HuH-7 (cell line): ENCODE results near the gene PPP1R9B.

ENCODE experiments used
- DNase-seq: peaks from one replicate; pipeline ENCODE4 v3.0.0; 2011; ENCODE audit warnings: low spot score

The PPP1R9B gene, protein sequence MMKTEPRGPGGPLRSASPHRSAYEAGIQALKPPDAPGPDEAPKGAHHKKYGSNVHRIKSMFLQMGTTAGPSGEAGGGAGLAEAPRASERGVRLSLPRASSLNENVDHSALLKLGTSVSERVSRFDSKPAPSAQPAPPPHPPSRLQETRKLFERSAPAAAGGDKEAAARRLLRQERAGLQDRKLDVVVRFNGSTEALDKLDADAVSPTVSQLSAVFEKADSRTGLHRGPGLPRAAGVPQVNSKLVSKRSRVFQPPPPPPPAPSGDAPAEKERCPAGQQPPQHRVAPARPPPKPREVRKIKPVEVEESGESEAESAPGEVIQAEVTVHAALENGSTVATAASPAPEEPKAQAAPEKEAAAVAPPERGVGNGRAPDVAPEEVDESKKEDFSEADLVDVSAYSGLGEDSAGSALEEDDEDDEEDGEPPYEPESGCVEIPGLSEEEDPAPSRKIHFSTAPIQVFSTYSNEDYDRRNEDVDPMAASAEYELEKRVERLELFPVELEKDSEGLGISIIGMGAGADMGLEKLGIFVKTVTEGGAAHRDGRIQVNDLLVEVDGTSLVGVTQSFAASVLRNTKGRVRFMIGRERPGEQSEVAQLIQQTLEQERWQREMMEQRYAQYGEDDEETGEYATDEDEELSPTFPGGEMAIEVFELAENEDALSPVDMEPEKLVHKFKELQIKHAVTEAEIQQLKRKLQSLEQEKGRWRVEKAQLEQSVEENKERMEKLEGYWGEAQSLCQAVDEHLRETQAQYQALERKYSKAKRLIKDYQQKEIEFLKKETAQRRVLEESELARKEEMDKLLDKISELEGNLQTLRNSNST

DNA sequence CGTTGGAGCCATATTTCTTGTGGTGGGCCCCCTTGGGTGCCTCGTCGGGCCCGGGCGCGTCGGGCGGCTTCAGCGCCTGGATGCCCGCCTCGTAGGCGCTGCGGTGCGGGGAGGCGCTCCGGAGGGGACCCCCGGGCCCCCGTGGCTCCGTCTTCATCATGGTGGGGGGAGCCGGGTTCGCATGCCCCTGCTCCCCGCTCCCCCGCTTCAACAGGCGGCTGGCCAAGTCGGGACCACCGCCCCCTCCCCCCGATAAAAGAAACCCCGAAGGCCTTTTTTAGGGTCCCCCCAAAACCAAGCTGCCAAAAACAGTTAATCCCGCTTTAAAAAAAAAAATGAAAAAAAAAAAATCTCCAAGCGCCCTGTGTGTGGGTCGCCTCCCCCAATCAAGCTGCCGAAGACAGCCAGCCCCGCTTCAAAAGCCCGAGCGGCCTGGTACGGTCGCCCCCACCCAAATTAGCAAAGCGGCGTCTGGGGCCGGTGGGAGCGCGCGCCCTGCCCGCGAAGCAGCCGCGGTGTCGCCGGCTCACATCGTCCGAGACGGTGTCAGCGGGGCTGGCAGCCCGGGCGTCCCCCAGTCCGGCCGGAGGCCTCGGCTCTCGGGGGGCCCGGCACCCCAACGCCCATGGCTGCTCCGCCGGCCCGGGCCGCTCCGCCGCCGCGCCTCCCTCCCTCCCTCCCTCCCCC lies at the start of gene PPP1R9B:
Gene PPP1R9B (minus strand): TSS at position 324 of the 687 bp plus-strand sequence. CDS start 164 bp downstream, at position 160.
- no peak for DNase-seq

DNA sequence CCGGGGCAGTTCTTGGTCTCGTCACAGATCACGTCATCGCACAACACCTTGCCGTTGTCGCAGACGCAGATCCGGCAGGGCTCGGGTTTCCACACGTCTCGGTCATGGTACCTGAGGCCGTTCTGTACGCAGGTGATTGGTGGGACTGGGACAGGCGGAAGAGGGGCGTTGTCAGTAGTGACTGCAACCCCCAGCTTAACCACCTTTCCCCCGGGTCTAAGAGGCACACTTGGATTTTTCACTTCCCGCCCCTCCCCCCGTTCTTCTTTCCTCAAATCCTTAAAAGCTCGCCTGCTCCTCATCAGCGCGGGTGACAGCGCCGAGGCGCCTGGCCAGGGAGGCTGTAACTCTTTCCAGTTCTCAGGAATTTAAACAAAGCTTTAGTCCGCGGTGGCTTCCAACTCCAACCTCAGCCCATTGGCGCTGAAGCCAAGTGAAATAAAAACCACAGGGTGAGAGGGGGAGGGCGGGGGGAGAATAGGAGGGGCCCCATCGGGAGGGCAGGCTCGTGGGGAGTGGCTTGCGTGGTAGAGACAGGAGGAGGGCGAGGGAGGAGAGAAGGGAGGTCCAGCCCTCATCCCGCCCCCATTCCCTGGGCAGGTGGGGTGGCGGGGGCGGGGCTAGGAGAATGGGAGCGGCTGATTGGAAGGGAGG lies 49.5 kb upstream of the PPP1R9B start:
- peak; percentile 91 for DNase-seq

DNA sequence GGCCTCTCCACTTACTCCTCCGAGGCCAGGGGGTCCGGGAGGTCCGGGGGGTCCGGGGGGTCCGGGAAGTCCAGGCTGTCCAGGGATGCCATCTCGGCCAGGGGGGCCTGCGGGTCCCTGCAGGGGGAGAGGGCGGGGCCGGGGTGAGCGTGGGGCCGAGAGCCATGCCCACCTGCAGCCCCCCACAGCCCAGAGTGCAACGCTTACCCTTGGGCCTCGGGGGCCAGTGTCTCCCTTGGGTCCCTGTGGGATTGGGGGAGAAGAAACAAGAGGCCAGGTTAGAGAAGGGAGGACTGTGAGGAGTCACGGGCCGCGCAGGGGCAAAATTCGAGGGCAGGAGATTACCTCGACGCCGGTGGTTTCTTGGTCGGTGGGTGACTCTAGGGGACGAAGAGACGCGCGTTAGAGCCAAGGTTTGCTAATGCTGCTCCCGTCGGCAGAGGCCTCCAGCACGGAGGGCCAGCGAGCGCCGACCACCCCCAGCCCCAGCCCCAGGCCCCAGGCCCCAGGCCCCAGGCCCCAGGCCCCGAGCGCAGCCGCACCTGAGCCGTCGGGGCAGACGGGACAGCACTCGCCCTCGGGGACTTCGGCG lies 48.8 kb upstream of the PPP1R9B start:
- DNase-seq: no peak

- peak; percentile 93 for DNase-seq
Measured at GRCh38 chr17:50198026-50198669, 47.7 kb upstream of the PPP1R9B start.

GRCh38 chr17:50196826-50197225 lies 46.3 kb upstream of the PPP1R9B start:
- no peak for DNase-seq

DNA sequence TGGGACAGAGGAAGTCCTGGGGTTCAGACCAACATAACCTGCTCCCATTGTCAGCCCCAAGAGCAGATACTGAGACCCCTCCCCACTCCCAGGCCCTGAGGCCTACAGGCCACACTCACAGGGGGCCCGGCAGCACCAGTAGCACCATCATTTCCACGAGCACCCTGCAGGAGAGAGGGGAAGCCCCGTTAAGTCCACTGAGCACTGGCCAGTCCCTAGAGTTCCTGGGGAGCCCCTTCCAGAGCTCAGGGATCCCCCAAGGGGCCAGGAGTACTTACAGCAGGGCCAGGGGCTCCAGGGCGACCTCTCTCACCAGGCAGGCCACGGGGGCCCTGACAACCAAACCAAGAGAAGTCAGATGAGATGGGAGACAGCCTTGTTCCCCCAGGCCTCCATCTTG lies 45.6 kb upstream of the PPP1R9B start:
- DNase-seq: no peak

GRCh38 chr17:50194934-50195865 lies 44.7 kb upstream of the PPP1R9B start:
- DNase-seq: no peak

DNA sequence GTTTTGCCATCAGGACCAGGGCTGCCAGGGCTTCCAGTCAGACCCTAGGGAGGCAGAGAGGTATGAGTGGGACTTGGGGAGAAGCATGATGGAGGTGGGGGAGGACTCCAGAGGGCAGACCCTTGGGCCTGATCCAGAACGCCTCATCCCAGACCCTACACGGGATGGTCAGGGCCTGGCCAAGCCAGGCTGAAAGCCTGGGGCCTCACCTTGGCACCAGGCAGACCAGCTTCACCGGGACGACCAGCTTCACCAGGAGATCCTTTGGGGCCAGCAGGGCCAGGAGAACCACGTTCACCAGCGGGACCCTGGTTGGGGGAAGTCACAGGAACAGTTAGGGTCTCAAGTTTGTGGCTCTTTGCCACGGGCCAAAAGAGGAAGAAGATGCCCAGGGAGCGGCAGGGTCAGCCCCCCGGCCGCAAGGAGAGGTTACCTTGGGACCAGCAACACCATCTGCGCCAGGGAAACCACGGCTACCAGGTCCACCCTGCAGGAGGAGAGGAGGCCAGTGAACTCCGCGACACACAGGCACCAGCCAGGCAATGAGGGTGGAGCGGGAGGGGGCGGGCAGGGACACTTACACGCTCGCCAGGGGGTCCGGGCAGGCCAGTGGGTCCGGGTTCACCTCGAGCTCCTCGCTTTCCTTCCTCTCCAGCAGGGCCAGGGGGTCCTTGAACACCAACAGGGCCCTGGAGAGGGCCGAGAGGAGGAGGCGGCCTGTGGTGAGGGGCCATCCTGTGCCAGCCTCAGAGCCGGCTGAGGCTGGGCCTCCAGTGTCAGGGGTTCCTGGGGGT lies 43.9 kb upstream of the PPP1R9B start:
- no peak for DNase-seq

GRCh38 chr17:50192618-50193291 lies 42.3 kb upstream of the PPP1R9B start:
- no peak for DNase-seq

DNA sequence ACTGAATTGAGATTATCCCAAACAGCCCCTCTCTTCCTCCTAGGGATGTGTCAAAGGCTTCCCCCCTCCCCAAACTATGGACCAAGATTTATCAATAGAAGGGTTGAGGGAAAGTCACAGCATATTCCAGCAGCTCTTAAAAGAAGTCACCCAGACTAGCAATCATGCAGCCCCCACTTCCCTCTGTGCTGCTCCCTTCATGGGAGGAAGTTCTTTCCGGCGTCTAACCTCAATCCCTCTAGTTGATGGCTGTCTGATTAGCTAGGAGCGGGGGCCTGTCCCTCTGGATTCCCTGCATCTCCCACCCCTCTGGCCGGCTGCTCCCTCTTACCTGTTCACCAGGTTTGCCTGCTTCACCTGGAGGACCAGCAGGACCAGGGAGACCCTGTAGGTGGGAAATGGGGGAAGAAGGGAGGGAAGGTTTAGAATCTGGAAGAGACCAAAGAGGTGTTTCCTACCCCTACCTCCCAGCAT lies 41.7 kb upstream of the PPP1R9B start:
- DNase-seq: no peak

- no peak for DNase-seq
Measured at GRCh38 chr17:50191359-50192143, 41.1 kb upstream of the PPP1R9B start.

DNA sequence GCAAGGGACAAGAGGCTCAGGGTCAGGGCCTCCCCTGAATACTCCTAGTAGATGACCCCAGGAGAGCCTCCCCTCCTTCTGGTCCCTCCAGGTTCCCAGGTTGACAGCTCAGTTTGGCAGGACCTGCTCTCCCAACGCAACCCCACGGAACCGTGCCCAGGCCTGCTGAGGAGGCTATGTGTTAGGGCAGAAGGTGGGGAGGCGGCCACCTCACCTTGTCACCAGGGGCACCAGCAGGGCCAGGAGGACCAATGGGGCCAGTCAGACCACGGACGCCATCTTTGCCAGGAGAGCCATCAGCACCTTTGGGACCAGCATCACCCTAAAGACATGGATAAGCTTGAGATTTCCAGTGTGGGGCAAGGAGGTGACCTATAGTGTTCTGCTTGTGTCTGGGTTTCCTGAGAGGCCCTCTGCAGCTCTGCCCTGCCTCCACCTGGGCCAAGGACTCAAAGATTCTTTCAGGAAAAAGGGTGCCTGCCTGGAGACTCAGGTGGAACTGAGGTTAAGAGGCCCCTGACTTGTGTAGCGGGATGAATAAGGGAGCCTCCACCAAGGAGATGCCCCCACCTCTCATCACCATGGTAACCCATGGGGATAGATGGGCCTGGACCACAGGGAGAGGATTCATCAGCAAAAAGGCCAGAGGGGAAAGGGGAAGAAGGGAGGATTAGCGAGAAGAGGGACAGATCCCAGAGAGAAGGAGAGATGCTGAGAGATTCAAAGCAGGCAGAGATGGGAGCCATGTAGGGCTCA lies 40.3 kb upstream of the PPP1R9B start:
- DNase-seq: no peak

DNA sequence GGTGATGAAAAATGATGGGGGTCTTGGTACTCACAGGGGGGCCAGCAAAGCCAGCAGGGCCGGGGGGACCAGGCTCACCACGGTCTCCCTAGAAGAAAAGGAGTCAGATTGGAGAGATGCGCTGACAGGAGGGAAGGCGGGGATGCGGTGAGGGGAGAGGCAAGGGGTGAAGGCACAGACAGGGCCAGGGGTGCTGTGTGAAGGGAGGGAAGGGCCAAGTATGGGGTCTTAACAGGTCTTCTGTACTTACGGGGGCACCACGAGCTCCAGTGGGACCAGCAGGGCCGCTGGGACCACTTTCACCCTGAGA lies 39.8 kb upstream of the PPP1R9B start:
- no peak for DNase-seq

- no peak for DNase-seq
Measured at GRCh38 chr17:50189550-50190292, 39.2 kb upstream of the PPP1R9B start.

DNA sequence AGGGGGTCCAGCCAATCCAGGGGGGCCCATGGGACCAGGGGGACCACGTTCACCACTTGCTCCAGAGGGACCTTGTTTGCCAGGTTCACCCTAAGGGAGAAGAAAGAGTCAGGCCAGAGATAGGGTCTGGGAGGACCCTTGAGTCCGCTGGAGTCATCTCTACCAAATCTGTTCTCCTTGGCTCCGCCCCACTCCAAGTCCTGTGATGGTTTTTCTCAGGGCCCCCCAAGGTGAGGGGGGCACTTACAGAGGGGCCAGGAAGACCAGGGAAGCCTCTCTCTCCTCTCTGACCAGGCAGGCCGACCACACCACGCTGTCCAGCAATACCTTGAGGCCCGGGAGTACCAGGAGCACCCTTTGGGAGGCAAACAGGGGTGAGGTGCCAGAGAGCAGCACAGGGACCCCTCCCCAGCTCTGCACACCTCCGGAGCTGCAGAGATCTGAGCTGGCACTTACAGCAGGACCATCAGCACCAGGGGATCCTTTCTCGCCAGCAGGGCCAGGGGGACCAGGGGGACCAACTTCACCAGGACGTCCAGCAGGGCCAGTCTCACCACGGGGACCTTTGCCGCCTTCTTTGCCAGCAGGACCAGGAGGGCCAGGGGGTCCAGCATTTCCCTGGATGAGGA lies 38.6 kb upstream of the PPP1R9B start:
- DNase-seq: no peak

- no peak for DNase-seq
Measured at GRCh38 chr17:50188531-50188920, 38.0 kb upstream of the PPP1R9B start.
